Ascending aorta (tissue), 2 donors: ENCODE results near the gene TMEM52. TPM values are rescaled to one million over a fixed set of nuclear protein-coding genes. Genes with fewer than 3 reads are reported as not detected.

Experiments used
- DNase-seq, 2 donors: peaks; one replicate each; pipeline ENCODE4 v3.0.0-alpha.2; 2019; ENCODE audit warnings: low spot score in 2 of 2
- H3K27ac ChIP-seq, 2 donors: fragments of 200-600 bp; sonication (generic); one replicate each; pipeline ENCODE4 v1.5.1; 2016 to 2017; ENCODE audit warnings: mild to moderate bottlenecking in 1 of 2
- H3K27me3 ChIP-seq: fragments of 200-600 bp; sonication (generic); one replicate; pipeline ENCODE4 v1.5.1; 2017
- H3K36me3 ChIP-seq, 2 donors: fragments of 200-600 bp; sonication (generic); one replicate each; pipeline ENCODE4 v1.5.1; 2016
- H3K4me1 ChIP-seq, 2 donors: fragments of 200-600 bp; sonication (generic); one replicate each; pipeline ENCODE4 v1.5.1; 2016 to 2017; ENCODE audit warnings: mild to moderate bottlenecking in 1 of 2
- H3K4me3 ChIP-seq, 2 donors: fragments of 200-600 bp; sonication (generic); one replicate each; pipeline ENCODE4 v1.5.1; 2016 to 2017; ENCODE audit warnings: mild to moderate bottlenecking in 1 of 2
- H3K9me3 ChIP-seq, 2 donors: fragments of 200-600 bp; sonication (generic); one replicate each; pipeline ENCODE4 v1.5.1; 2016
- intact Hi-C: fragments of 100-400 bp; cut with DNase I; formaldehyde crosslinking; loops from one replicate; pipeline ENCODE4 v1.15.1; 2023
- total RNA-seq: library from RNA; depleted of rRNA; stranded (reverse); fragments of >200 nt; gene quantifications from one replicate; pipeline ENCODE4 v1.1.0, GENCODE V29; 2016
- TF ChIP-seq, protein P1 (sequence below), 3 experiments: fragments of 200-600 bp in 2 of 3; fragments of 450-650 bp in 1 of 3; sonication (generic) in 2 of 3; IDR thresholded peaks; one replicate each; pipeline ENCODE4 v1.5.1; 2016 to 2019; ENCODE audit warnings: antibody characterized with exemption in 3 of 3, mild to moderate bottlenecking in 1 of 3, moderate library complexity in 1 of 3

The TMEM52 gene
- total RNA-seq, 1 donor from 2014 or later: not detected

DNA sequence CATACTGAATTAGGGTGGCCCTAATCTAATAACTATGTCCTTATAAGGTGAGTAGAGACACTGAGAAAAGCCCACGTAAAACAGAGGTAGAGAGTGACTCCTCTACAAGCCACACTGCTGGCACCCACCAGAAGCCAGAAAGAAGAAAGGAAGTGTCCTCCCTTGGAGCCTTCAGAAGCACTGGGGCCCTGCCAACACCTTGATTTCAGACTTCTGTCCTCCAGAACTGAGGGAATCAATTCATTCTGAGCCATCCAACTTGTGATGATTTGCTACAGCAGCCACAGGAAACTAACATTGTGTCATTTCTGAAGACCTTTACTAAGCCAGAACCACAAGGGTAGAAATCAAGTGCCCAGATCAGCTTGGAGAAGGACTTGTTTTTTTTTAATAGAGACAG is 43.1 kb downstream of the TMEM52 start:
- peaks cover 12 to 33% of the 10 kb centered on the region in 2 donors for H3K4me1 ChIP-seq
- TF ChIP-seq, protein P1, sequence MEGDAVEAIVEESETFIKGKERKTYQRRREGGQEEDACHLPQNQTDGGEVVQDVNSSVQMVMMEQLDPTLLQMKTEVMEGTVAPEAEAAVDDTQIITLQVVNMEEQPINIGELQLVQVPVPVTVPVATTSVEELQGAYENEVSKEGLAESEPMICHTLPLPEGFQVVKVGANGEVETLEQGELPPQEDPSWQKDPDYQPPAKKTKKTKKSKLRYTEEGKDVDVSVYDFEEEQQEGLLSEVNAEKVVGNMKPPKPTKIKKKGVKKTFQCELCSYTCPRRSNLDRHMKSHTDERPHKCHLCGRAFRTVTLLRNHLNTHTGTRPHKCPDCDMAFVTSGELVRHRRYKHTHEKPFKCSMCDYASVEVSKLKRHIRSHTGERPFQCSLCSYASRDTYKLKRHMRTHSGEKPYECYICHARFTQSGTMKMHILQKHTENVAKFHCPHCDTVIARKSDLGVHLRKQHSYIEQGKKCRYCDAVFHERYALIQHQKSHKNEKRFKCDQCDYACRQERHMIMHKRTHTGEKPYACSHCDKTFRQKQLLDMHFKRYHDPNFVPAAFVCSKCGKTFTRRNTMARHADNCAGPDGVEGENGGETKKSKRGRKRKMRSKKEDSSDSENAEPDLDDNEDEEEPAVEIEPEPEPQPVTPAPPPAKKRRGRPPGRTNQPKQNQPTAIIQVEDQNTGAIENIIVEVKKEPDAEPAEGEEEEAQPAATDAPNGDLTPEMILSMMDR (IDR thresholded peaks at IDR 0.05): no peak
- no peak overlapping the region for H3K4me3 ChIP-seq
- no peaks in the 10 kb centered on the region for H3K27me3 ChIP-seq
- H3K27ac ChIP-seq: no peak overlapping the region
- no peak for DNase-seq
- intact Hi-C loops: no loop called here
- H3K9me3 ChIP-seq: no peaks in the 10 kb centered on the region
- peaks cover 0 to 11% of the 10 kb centered on the region in 2 donors for H3K36me3 ChIP-seq

DNA sequence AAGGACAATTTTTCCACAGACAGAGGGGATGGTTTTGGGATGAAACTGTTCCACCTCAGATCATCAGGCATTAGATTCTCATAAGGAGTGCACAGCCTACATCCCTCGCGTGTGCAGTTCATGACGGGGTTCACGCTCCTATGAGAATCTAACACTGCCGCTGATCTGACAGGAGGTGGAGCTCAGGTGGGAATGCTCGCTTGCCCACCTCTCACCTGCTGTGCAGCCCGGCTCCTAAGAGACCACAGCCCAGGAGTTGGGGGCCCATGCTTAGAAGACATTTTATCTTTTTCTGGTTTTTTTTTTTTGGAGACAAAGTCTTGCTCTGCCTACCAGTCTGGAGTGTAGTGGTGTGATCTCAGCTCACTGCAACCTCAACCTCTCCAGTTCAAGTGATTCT is 44.2 kb downstream of the TMEM52 start:
- no peaks in the 10 kb centered on the region for H3K9me3 ChIP-seq
- no peaks in the 10 kb centered on the region for H3K27me3 ChIP-seq
- H3K4me3 ChIP-seq: no peak overlapping the region
- DNase-seq: no peak
- intact Hi-C loops: no loop called here
- TF ChIP-seq, protein P1 (IDR thresholded peaks at IDR 0.05): no peak
- peaks cover 12 to 29% of the 10 kb centered on the region in 2 donors for H3K4me1 ChIP-seq
- H3K27ac ChIP-seq: no peak overlapping the region
- H3K36me3 ChIP-seq: peaks cover 0 to 11% of the 10 kb centered on the region in 2 donors

DNA sequence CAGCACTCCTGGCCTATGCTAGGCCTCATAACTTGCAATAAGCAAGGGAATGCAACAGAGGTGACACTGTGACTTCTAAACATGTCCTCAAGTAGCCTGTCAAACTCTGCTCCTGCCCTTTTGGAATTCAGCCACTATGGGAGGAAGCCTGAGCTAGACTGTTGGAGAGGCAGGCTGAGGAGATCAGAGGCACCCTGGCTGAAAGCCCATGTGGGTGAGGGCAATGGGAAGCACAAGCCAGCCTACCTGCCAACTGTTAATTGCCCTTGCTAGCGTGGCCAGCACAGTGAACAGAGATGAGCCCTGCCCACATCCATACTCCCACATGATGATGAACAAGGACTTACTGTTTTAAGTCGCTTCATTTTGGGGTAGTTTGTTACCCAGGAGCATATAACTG is 45.9 kb downstream of the TMEM52 start:
- Histone ChIP-seq H3K36me3 (peaks cover 0 to 11% of the 10 kb centered on the region in 2 donors), H3K27me3 (no peaks in the 10 kb centered on the region), H3K9me3 (no peaks in the 10 kb centered on the region), H3K27ac (no peak overlapping the region), H3K4me3 (no peak overlapping the region), H3K4me1 (peaks cover 12 to 29% of the 10 kb centered on the region in 2 donors)
- no peak for DNase-seq
- intact Hi-C loops: no loop called here
- TF ChIP-seq, protein P1 (IDR thresholded peaks at IDR 0.05): no peak

DNA sequence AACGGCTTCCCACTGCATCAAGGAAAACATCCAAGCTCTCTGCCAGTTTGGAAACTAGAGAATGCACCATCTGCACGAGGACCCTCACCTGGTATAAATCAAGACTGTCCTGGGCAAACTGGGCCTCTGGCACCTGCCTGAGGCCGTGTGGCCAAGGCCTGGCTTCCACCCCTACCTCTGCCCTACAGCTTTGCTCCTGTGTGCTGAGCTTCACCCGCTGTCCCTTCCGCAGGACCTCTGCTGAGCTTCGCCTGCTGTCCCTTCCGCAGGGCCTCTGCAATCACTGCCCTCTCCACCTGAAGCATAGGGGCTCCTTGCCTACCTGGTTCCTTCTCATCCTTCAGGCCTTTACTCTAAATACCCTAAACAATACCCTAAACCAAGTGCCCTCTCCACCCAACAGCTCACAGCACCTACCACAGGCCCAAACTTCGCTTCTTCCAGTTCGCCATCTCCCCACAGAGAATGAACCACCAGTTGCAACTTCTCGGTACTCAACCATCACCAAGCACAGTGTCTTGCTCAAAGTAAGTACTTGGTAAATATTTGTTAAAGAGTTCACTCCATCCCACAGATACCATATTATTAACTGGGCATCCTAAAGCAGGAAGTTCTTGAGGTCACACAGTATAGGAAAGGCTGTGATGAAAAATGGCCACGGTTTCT is 46.6 kb downstream of the TMEM52 start:
- TF ChIP-seq, protein P1 (IDR thresholded peaks at IDR 0.05): no peak
- intact Hi-C loops: no loop called here
- Histone ChIP-seq H3K27ac (no peak overlapping the region), H3K27me3 (no peaks in the 10 kb centered on the region), H3K4me3 (no peak overlapping the region), H3K36me3 (peaks cover 0 to 11% of the 10 kb centered on the region in 2 donors), H3K4me1 (peaks cover 12 to 24% of the 10 kb centered on the region in 2 donors), H3K9me3 (no peaks in the 10 kb centered on the region)
- DNase-seq: no peak

DNA sequence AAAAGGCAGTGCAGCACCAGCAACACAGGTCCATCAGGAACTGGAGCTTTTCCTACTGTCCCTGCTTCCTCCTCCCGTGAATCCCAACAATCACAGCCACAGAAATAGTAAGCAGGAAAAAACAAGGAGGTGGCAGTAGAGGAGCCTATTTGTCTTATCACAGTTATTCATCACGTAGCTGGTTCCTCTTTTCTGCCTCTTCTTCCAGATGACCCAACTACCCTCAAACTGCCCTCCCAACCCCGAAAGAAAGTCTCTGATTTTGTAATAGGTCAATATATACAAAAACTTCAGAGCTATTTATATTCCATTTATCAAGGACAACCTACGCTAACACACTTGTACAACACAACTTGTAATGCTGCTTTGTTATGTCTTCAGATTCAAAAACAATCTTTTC is 49.6 kb downstream of the TMEM52 start:
- intact Hi-C loops: no loop called here
- no peak overlapping the region for H3K4me3 ChIP-seq
- DNase-seq: no peak

More for the DNA sequence above, 49.6 kb downstream of the TMEM52 start:
- no peaks in the 10 kb centered on the region for H3K27me3 ChIP-seq
- TF ChIP-seq, protein P1 (IDR thresholded peaks at IDR 0.05): no peak
- peaks cover 7 to 24% of the 10 kb centered on the region in 2 donors for H3K4me1 ChIP-seq
- H3K36me3 ChIP-seq: no peaks in the 10 kb centered on the region
- H3K27ac ChIP-seq: no peak overlapping the region
- H3K9me3 ChIP-seq: no peaks in the 10 kb centered on the region

Other genes with a start within 250 kb of the TMEM52 start
- 43.7 TPM for gene SLC35E2B, start 226.5 kb downstream of the TMEM52 start, total RNA-seq
- gene CDK11A, start 194.9 kb downstream of the TMEM52 start, total RNA-seq: 150 TPM
- 104 TPM for gene NADK, start 140.8 kb downstream of the TMEM52 start, total RNA-seq
- gene GNB1, start 28.2 kb downstream of the TMEM52 start, total RNA-seq: 170 TPM
- not detected for gene CALML6, start 4.0 kb downstream of the TMEM52 start, total RNA-seq
- not detected for gene CFAP74, start 84.5 kb upstream of the TMEM52 start, total RNA-seq
- gene GABRD, start 100.1 kb upstream of the TMEM52 start, total RNA-seq: not detected
- gene PRKCZ, start 131.1 kb upstream of the TMEM52 start, total RNA-seq: 1.3 TPM